T47D (cell line): ENCODE measurements around the gene STRBP.
"Not testable (repeated sequence)": the region's sequence is repeated elsewhere in the genome, so short reads cannot be mapped to it uniquely, and the experiment has no call there.

Source experiments
- DNase-seq, 2 experiments: peaks; one replicate each; pipeline versions ENCODE4 v3.0.0 to v3.0.0-alpha.2; 2011 to 2012; ENCODE audit warnings: low read depth in 1 of 2, low spot score in 1 of 2
- JUND ChIP-seq: IDR thresholded peaks from 2 replicates; pipeline ENCODE4 v1.6.1; 2012; ENCODE audit warnings: low read depth
- in situ Hi-C: cut with HindIII; loops from 2 replicates; pipeline ENCODE4 v1.10.0; 2016; ENCODE audit warnings: low sequenced_read_pairs, low pct_unique_long_range_greater_than_20kb

The STRBP gene

DNA sequence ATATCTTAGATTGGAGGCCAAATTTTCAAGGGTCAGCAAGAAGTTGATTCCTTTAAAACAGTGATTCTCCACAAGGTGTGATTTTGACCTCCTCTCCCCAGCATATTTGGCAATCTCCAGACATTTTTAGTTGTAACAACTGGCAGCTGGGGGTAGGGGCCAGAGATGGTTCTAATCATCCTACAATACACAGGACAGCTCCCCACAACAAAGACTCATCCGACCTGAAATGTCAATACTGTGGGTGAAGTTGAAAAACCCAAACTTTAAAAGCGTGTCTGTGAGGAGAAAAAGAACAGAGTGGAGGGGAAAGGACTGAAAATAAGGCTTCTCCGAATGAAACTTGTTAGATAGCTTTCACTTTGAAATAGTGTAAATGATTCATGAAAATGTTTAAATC lies 10.0 kb upstream of the STRBP start:
- in situ Hi-C loops = no loop called here
- DNase-seq = no peak
- TF ChIP-seq JUND = no peak

DNA sequence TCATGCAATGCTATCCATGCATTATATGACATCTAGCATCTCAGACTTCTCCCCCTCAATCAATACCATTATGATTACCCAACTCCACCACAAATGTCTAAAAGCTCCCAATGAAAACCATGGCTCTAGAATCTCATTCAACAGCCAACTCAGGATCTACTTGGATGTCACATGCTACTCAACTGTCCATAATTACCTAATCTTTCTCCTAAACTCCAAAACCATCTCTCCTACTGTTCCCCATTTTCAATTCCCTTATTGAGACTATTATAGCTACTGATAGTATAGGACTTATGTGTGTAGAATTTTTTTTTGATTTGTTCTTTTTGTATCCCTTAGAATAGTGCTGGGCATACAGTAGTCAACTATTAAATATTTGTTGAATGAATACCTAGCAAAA lies 8.2 kb upstream of the STRBP start:
- in situ Hi-C loops = no loop called here
- no peak for TF ChIP-seq JUND
- no peak for DNase-seq

GRCh38 chr9:123271133-123271532 lies 2.7 kb upstream of the STRBP start:
- in situ Hi-C loops, DNase-seq: not testable (repeated sequence)

GRCh38 chr9:123269281-123269680 lies 895 bp upstream of the STRBP start:
- in situ Hi-C loops = no loop called here
- no peak for DNase-seq
- no peak for TF ChIP-seq JUND

DNA sequence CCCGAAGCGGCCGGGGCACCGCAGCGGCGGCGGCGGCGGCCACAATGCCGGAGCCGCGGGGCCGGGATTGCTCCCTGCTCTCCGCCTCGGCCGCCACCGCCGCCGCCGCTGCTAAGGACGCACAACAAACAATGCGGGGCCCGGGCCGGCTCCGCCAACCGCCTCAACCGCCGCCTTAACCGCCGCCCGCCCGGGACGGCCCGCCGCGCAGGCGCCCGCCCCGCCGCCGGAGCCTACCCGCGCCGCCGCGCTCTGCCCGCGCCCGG lies 254 bp downstream of the STRBP start:
- TF ChIP-seq JUND = no peak
- in situ Hi-C loops = no loop called here
- DNase-seq = no peak

DNA sequence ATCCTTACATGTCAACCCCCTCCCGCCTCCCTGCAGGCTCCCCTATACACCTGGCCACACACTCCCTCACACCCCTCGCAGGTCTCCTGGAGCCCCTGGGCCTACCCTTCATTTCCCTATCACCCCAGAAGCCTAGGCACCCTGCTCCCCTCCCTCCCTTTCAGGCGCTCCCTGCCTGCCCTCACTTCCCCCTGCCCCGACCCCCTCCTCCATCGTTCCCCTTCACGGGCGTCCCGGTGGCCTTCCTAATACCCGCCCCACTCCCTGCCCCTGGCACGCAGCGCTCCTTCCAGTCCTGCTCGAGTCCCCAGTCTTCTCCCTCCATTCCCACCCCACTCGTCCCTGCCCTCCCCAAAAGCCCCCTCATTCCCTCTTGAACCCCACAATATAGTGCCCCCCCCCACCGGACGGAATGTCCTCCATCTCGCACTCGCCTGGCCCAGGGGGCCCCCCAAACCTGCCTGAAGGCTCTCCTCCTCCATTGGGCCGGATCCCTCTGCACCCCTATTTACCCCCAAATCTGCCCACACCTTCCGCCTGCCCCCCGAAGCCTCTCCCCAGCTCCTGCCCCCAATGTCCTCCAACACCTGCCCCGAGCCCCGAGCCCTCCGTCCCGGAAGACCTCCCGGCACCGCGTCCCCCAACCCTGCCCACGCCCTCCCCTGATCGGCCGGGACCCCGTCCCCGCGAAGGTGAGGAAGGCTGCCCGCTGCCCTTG lies 746 bp downstream of the STRBP start:
- in situ Hi-C loops = no loop called here
- DNase-seq = peak in 1 of 2 experiments; percentile 43
- no peak for TF ChIP-seq JUND

- no peak for TF ChIP-seq JUND
- in situ Hi-C loops = no loop called here
These were observed 1.6 kb downstream of the STRBP start for GRCh38 chr9:123266655-123267399.

DNA sequence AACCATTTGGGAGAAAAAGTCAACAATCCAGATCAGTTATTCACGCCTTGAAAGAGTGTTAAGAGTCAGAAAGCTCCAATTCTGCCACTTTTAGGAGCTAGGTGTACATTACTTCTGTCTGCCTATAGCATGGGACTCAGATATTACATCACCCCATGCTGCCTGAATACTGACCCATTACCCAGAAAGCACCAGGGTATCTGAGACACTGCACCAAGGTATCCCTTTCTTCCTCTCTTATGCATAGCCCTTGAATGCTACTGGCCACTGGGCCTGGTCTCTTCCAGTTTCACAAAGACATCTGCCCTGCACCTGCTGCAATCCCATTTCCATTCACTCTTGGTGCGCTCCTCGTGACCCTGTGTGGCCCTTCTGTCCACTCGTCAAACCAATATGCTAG lies 2.6 kb downstream of the STRBP start:
- in situ Hi-C loops = no loop called here
- DNase-seq = peak in 1 of 2 experiments; percentile 27
- no peak for TF ChIP-seq JUND

More at GRCh38 chr9:123266655-123267399, 1.6 kb downstream of the STRBP start:
- no peak for DNase-seq

- TF ChIP-seq JUND = no peak
- in situ Hi-C loops = no loop called here
- DNase-seq = no peak
These were observed 5.2 kb downstream of the STRBP start for GRCh38 chr9:123263227-123263626.

- no peak for TF ChIP-seq JUND
- in situ Hi-C loops = no loop called here
- DNase-seq = no peak
These were observed 6.0 kb downstream of the STRBP start for GRCh38 chr9:123262338-123262737.

DNA sequence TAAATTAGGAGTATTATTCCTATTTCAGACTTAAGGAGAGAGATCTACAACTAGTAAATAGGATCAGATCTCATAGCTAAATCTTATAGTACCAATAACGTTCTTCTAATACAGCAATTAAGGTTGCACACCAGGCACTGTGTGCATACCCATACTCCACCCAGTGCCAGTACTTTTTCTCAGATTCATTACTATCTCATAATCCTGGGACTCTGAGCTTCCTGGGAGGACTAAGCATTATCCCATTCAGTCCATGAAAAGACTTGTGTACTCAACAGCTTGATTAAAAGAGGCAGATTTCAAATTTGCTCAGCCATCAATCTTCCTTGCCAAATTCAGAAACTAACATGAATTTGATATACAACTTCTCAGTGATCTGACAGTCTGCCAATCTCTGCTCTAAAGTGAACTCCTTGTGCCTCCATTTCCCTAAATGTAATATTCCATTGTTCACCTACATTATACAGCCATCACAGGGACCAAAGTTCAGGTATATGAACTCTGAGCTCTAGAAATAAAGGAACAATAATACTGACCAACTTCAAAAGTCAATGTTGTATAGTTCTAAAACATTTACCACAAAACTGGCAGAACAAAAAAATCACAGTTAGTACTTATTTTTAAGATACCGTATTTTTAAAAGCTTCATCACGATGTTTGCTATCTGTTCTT lies 7.2 kb downstream of the STRBP start:
- no peak for TF ChIP-seq JUND
- DNase-seq = no peak
- in situ Hi-C loops = no loop called here

DNA sequence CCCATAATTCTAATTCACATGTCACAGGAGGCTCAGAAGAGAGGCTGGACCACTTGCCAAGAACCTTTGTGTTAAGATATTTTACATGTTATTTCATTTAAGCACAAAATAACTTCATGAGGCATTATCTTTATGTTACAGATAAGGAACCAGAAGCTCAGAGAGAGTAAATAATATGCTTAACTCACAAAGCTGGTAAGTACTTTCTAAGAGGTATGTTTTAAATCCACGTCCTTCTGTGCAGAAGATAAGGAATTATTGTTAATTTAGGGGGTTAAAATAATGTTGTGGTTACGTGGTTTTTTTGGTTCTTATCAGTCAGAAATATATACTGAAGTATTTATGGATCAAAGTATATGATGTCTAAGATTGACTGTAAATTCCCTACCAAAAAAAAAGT lies 8.0 kb downstream of the STRBP start:
- DNase-seq = no peak
- in situ Hi-C loops = no loop called here
- TF ChIP-seq JUND = no peak

- DNase-seq = no peak
- in situ Hi-C loops = no loop called here
- no peak for TF ChIP-seq JUND
These were observed 11.1 kb downstream of the STRBP start for GRCh38 chr9:123257276-123257675.
